ENCODE data around the gene NAA16. TPM values are rescaled to one million over a fixed set of nuclear protein-coding genes. Genes with fewer than 3 reads are reported as not detected.
A peak's percentile ranks its signal among the peaks of the same experiment; 100 is the strongest.

NAA16 gene
- total and polyA plus RNA-seq, 2 of the 4 experiments (the other 2 are of a cell fraction): 6.6 to 8.8 TPM

GRCh38 chr13:41383386-41383785 lies 72.3 kb downstream of the NAA16 start:
- CTCF ChIA-PET: no interaction called here
- dilution Hi-C loops (cut with HindIII; ENCODE audit: low sequenced_read_pairs, unreplicated experiment) (no loop called here), in situ Hi-C loops (cut with MboI; ENCODE audit: low sequenced_read_pairs) (loop anchor here (10.0 kb wide), 2 partner anchors 271 to 731 kb away; no protein-coding TSS in a partner anchor), intact Hi-C loops (cut with micrococcal nuclease) (no loop called here)
- no peaks in the 10 kb centered on the region for H3K36me3 ChIP-seq (ENCODE audit: control insufficient read depth, insufficient read depth, low read length)
- peak overlapping the region; percentile 12; the same call in 1 of the 2 replicates for H2BK120ac ChIP-seq (ENCODE audit: low read depth, low read length)
- no peak overlapping the region for H2AFZ ChIP-seq (replicated peaks; ENCODE audit: low read length, poor library complexity)
- H3K9me1 ChIP-seq (ENCODE audit: insufficient read depth, low read length): peaks cover 2% of the 10 kb centered on the region; the same call in 1 of the 2 replicates
- no peak overlapping the region for H2AK5ac ChIP-seq (ENCODE audit: low read depth, low read length)
- no peak overlapping the region for H4K5ac ChIP-seq (ENCODE audit: low read depth, low read length)
- POLR2A ChIA-PET (ENCODE audit: unreplicated experiment): no interaction called here
- H3K9me3 ChIP-seq (ENCODE audit: control insufficient read depth, insufficient read depth, low read length): no peaks in the 10 kb centered on the region
- H3K27ac ChIP-seq (ENCODE audit: insufficient read depth, low read length): no peak overlapping the region
- peaks cover 3% of the 10 kb centered on the region; the same call in 1 of the 2 replicates for H3K4me1 ChIP-seq (ENCODE audit: control insufficient read depth, insufficient read depth, low read length)
- no peak overlapping the region for H2BK5ac ChIP-seq (ENCODE audit: low read depth, low read length, poor library complexity, severe bottlenecking)
- H3K4me2 ChIP-seq (ENCODE audit: low read depth, low read length): no peak overlapping the region; the same call in 1 of the 2 replicates
- ATAC-seq (ENCODE audit: low read depth) (peak; percentile 19), DNase-seq (peak; percentile 61)
- H3K4me3 ChIP-seq (ENCODE audit: insufficient read depth, low read depth, low read length): no peak overlapping the region
- H4K8ac ChIP-seq (ENCODE audit: low read depth in 2 of 2, low read length in 2 of 2): no peak overlapping the region
- WGBS, 2 experiments (ENCODE audit: extremely low coverage in 2 of 2, insufficient read length in 1 of 2): no CpG with 5 or more reads among the region's 3 CpGs
- H3K9ac ChIP-seq (ENCODE audit: low read depth, low read length): no peak overlapping the region
- no TSS peak for BruUV-seq (replicated peaks)
- TF ChIP-seq, protein P1, sequence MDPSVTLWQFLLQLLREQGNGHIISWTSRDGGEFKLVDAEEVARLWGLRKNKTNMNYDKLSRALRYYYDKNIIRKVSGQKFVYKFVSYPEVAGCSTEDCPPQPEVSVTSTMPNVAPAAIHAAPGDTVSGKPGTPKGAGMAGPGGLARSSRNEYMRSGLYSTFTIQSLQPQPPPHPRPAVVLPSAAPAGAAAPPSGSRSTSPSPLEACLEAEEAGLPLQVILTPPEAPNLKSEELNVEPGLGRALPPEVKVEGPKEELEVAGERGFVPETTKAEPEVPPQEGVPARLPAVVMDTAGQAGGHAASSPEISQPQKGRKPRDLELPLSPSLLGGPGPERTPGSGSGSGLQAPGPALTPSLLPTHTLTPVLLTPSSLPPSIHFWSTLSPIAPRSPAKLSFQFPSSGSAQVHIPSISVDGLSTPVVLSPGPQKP (IDR thresholded peaks at IDR 0.05; ENCODE audit: borderline replicate concordance, low read depth, low read length): no peak
- TF ChIP-seq CEBPB (IDR thresholded peaks at IDR 0.05; ENCODE audit: low read depth, low read length) (no peak), MXI1 (IDR thresholded peaks at IDR 0.05; ENCODE audit: borderline replicate concordance, low read depth, low read length) (no peak)
- no peak overlapping the region for H3K4ac ChIP-seq (ENCODE audit: low read depth, low read length)
- no peaks in the 10 kb centered on the region for H3K79me1 ChIP-seq (ENCODE audit: low read depth in 1 of 2, low read length in 2 of 2)
- H4K91ac ChIP-seq (ENCODE audit: insufficient read depth, low read depth, low read length): no peak overlapping the region
- no peak overlapping the region for H2AK9ac ChIP-seq (replicated peaks; ENCODE audit: low read depth, low read length, poor library complexity)
- H3K23ac ChIP-seq (ENCODE audit: low read depth, low read length): no peak overlapping the region
- no peaks in the 10 kb centered on the region for H3K27me3 ChIP-seq (ENCODE audit: control insufficient read depth, insufficient read depth, low read length)
- H4K20me1 ChIP-seq (ENCODE audit: insufficient read depth, low read length): no peaks in the 10 kb centered on the region
- no peak overlapping the region for H3K56ac ChIP-seq (ENCODE audit: extremely low read depth, insufficient read depth, low read length)
- H2BK15ac ChIP-seq (ENCODE audit: low read depth, low read length): 0 out of 3 replicates have a peak overlapping the region, but pooled peaks have one; percentile 30
- no peak overlapping the region for H2BK20ac ChIP-seq (ENCODE audit: low read depth, low read length)
- no peak overlapping the region; the same call in 1 of the 2 replicates for H3K18ac ChIP-seq (ENCODE audit: low read depth, low read length)
- H3K14ac ChIP-seq (replicated peaks; ENCODE audit: low read depth, low read length): peak overlapping the region; percentile 69; the same call in 1 of the 2 replicates

Measured in IMR-90 (cell line).